Mucosa of descending colon (tissue), 3 donors: ENCODE results near the gene SHLD3. TPM values are rescaled to one million over a fixed set of nuclear protein-coding genes. Genes with fewer than 3 reads are reported as not detected.

Source experiments
- ATAC-seq: fragments of 200-7000 bp; cut with Tn5 transposase; one replicate; pipeline ENCODE4 v1.9.1; 2020; ENCODE audit warnings: mild to moderate bottlenecking, moderate library complexity
- DNase-seq, 3 donors: peaks; one replicate each; pipeline ENCODE4 v3.0.0-alpha.2; 2020
- H3K36me3 ChIP-seq: fragments of 200-600 bp; one replicate; pipeline ENCODE4 v1.8.0; 2021; ENCODE audit warnings: low read depth, mild to moderate bottlenecking
- H3K4me1 ChIP-seq: fragments of 200-600 bp; one replicate; pipeline ENCODE4 v1.8.0; 2021; ENCODE audit warnings: low read depth, mild to moderate bottlenecking
- H3K4me3 ChIP-seq: fragments of 200-600 bp; one replicate; pipeline ENCODE4 v1.8.0; 2021; ENCODE audit warnings: mild to moderate bottlenecking
- H3K9me3 ChIP-seq: fragments of 200-600 bp; one replicate; pipeline ENCODE4 v1.8.0; 2021; ENCODE audit warnings: mild to moderate bottlenecking
- intact Hi-C, 2 donors: fragments of 100-400 bp; cut with DNase I in 1 of 2; cut with micrococcal nuclease in 1 of 2; formaldehyde crosslinking; loops; one replicate each; pipeline versions ENCODE4 v1.11.0 to v1.11.1; 2022; cut with DNase I, micrococcal nuclease
- total RNA-seq, 3 donors: library from RNA; stranded (reverse); fragmentation: NEBNext Ultra II Directional in 2 of 3; extraction: Animal tissue kit (Norgen Biotek cat#: 25700) in 2 of 3; gene quantifications; one replicate each; pipeline versions ENCODE4 v1.2.1 to v1.2.4, GENCODE V29; 2021 to 2023
- TF ChIP-seq, protein P1 (sequence below): fragments of 200-600 bp; IDR thresholded peaks from one replicate; pipeline ENCODE4 v1.8.0; 2022; ENCODE audit warnings: antibody characterized with exemption, mild to moderate bottlenecking
- donor health status: DM: no; HTN: no; CAD: no; lungs with moderate emphysema.
- donor health status: DM: no; HTN: no; CAD: no.
- donor health status: DM: no; HTN: yes; CAD: no.

The SHLD3 gene
- total RNA-seq, 3 donors from 2014 or later, result 2.8 to 3.6 (median 3.4) TPM

GRCh38 chr5:65630981-65631380 lies 6.2 kb downstream of the SHLD3 start:
- TF ChIP-seq, protein P1, sequence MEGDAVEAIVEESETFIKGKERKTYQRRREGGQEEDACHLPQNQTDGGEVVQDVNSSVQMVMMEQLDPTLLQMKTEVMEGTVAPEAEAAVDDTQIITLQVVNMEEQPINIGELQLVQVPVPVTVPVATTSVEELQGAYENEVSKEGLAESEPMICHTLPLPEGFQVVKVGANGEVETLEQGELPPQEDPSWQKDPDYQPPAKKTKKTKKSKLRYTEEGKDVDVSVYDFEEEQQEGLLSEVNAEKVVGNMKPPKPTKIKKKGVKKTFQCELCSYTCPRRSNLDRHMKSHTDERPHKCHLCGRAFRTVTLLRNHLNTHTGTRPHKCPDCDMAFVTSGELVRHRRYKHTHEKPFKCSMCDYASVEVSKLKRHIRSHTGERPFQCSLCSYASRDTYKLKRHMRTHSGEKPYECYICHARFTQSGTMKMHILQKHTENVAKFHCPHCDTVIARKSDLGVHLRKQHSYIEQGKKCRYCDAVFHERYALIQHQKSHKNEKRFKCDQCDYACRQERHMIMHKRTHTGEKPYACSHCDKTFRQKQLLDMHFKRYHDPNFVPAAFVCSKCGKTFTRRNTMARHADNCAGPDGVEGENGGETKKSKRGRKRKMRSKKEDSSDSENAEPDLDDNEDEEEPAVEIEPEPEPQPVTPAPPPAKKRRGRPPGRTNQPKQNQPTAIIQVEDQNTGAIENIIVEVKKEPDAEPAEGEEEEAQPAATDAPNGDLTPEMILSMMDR, result no peak
- Histone ChIP-seq H3K36me3 (no peaks in the 10 kb centered on the region), H3K4me3 (no peak overlapping the region), H3K9me3 (no peaks in the 10 kb centered on the region), H3K4me1 (no peaks in the 10 kb centered on the region)
- no peak for ATAC-seq
- intact Hi-C loops, result no loop called here
- no peak for DNase-seq

GRCh38 chr5:65640240-65640639 lies 15.4 kb downstream of the SHLD3 start:
- TF ChIP-seq, protein P1, result no peak
- Histone ChIP-seq H3K4me1 (no peaks in the 10 kb centered on the region), H3K36me3 (no peaks in the 10 kb centered on the region), H3K4me3 (no peak overlapping the region), H3K9me3 (no peaks in the 10 kb centered on the region)
- DNase-seq, result no peak
- ATAC-seq, result no peak
- intact Hi-C loops, result no loop called here

DNA sequence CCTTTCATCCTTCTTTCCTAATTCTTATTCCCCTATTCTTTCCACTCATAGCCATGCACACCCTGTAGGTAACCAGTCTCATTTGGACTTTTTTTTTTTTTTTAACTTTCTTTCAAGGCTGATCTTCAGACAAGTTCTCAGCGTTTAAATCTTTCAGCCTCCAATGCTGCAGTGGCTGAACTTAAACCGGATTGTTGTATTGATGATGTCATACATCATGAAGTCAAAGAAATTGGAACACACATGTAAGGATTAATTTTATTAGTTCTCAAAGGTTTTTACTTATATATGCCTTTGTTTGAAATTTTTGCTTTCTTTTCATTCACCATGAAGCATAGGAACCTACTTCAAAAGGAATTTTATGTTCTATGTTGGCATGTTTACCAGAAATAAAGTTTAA lies 22.1 kb downstream of the SHLD3 start:
- Histone ChIP-seq H3K36me3 (no peaks in the 10 kb centered on the region), H3K9me3 (no peaks in the 10 kb centered on the region), H3K4me3 (no peak overlapping the region), H3K4me1 (no peaks in the 10 kb centered on the region)
- ATAC-seq (no peak), DNase-seq (no peak)
- TF ChIP-seq, protein P1, result no peak
- intact Hi-C loops, result no loop called here

- Histone ChIP-seq H3K4me1 (no peaks in the 10 kb centered on the region), H3K9me3 (no peaks in the 10 kb centered on the region), H3K4me3 (no peak overlapping the region), H3K36me3 (no peaks in the 10 kb centered on the region)
- intact Hi-C loops, result no loop called here
- no peak for DNase-seq
- no peak for ATAC-seq
- TF ChIP-seq, protein P1, result no peak
Observed at GRCh38 chr5:65647941-65648340, 23.1 kb downstream of the SHLD3 start.

DNA sequence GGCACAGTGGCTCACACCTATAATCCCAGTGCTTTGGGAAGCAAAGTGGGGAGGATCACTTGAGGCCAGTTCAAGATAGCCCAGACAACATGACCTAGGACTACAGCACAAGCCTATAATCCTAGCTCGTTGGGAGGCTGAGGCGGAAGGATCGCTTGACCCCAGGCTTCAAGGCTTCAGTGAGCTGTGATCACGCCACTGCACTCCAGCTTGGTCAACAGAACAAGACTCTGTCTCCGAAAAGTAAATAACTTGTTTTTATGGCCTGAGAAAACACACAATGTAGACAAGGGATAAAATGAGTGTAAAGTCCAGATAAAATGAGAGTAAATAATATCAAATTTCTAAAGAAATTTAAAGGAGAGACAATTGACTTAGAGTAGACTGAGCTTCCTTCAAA lies 26.3 kb downstream of the SHLD3 start:
- intact Hi-C loops, result no loop called here
- TF ChIP-seq, protein P1, result no peak

GRCh38 chr5:65654713-65655112 lies 29.9 kb downstream of the SHLD3 start:
- ATAC-seq, result no peak
- Histone ChIP-seq H3K4me1 (no peaks in the 10 kb centered on the region), H3K9me3 (no peaks in the 10 kb centered on the region)

More for the DNA sequence above, 26.3 kb downstream of the SHLD3 start:
- ATAC-seq (peak; percentile 78), DNase-seq (peak in 2 of 3 donors; percentile 47 to 60)
- Histone ChIP-seq H3K4me3 (no peak overlapping the region), H3K36me3 (no peaks in the 10 kb centered on the region), H3K9me3 (no peaks in the 10 kb centered on the region), H3K4me1 (no peaks in the 10 kb centered on the region)

More at GRCh38 chr5:65654713-65655112, 29.9 kb downstream of the SHLD3 start:
- intact Hi-C loops, result no loop called here
- Histone ChIP-seq H3K36me3 (no peaks in the 10 kb centered on the region), H3K4me3 (no peak overlapping the region)
- TF ChIP-seq, protein P1, result no peak
- no peak for DNase-seq
